SK-N-MC (cell line): ENCODE measurements around the gene PTPRA.

Experiments
- EZH2 ChIP-seq: fragments of 200-600 bp; sonication (generic); IDR thresholded peaks from one replicate; pipeline ENCODE4 v1.6.1; 2017; ENCODE audit warnings: antibody characterized with exemption
- FOXP2 ChIP-seq: optimal IDR thresholded peaks from 2 replicates; pipeline ENCODE3; 2011; ENCODE audit warnings: mild to moderate bottlenecking, moderate library complexity; ENCODE audit not compliant: insufficient read depth; ENCODE audit errors: extremely low read length, control extremely low read depth
- POLR2AphosphoS5 ChIP-seq: IDR thresholded peaks from 2 replicates; pipeline ENCODE4 v1.6.1; 2012; ENCODE audit warnings: mild to moderate bottlenecking, low read depth, low read length, borderline replicate concordance

- TF ChIP-seq POLR2AphosphoS5 (no peak), EZH2 (no peak), FOXP2 (no peak)
Measured at GRCh38 chr20:2978519-2978918, 105.2 kb downstream of the PTPRA start.
